ENCODE data around the gene TTLL9.
"Not testable (repeated sequence)": the region's sequence is repeated elsewhere in the genome, so short reads cannot be mapped to it uniquely, and the experiment has no call there.

Gene TTLL9, protein sequence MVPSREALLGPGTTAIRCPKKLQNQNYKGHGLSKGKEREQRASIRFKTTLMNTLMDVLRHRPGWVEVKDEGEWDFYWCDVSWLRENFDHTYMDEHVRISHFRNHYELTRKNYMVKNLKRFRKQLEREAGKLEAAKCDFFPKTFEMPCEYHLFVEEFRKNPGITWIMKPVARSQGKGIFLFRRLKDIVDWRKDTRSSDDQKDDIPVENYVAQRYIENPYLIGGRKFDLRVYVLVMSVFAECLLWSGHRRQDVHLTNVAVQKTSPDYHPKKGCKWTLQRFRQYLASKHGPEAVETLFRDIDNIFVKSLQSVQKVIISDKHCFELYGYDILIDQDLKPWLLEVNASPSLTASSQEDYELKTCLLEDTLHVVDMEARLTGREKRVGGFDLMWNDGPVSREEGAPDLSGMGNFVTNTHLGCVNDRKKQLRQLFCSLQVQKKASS

GRCh38 chr20:31869942-31870725, at the start of gene TTLL9, which contains the start of gene DUSP15:
Gene TTLL9 (plus strand): TSS chr20:31870634. CDS start chr20:31871127, 493 bp downstream.
Gene DUSP15 (minus strand): TSS chr20:31870527. CDS start chr20:31870337, 190 bp downstream.
- no peak for DNase-seq

DNA sequence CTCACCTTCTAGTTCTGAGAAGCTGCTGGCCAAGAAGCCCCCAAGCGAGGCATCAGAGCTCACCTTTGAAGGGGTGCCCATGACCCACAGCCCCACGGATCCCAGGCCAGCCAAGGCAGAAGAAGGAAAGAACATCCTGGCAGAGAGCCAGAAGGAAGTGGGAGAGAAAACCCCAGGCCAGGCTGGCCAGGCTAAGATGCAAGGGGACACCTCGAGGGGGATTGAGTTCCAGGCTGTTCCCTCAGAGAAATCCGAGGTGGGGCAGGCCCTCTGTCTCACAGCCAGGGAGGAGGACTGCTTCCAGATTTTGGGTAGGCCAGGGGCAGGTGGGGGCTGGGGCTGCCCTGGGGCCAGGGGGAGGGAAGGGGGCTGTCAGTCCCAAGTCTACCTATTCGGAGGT, 49.0 kb upstream of the TTLL9 start:
- no peak for DNase-seq

GRCh38 chr20:31822421-31823330, 47.8 kb upstream of the TTLL9 start:
- peak; percentile 80 for DNase-seq

GRCh38 chr20:31823360-31824124, 46.9 kb upstream of the TTLL9 start:
- DNase-seq, result no peak

- DNase-seq, result no peak
Observed at GRCh38 chr20:31824125-31824485, 46.3 kb upstream of the TTLL9 start.

- DNase-seq, result no peak
Observed at GRCh38 chr20:31824554-31825313, 45.7 kb upstream of the TTLL9 start.

DNA sequence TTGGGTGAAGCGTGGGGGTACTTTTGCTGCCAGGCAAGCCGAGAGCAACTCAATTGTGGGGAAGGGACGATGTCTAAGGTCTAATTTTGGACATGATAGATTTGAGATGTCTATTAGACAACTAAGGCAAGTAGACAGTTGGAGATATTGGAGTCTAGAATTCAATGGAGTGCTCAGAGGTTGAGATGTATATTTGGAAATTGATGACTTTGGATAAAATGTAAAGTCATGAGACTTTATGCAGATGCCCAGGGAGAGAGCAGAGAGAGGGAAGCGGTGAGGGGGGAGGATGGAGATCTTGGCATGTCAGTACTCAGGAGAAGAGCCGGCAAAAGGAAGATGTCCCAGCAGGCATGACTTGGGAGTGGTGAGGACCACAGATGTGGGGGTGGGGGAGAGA, 44.4 kb upstream of the TTLL9 start:
- no peak for DNase-seq

GRCh38 chr20:31827059-31827458, 43.4 kb upstream of the TTLL9 start:
- DNase-seq, result no peak

DNA sequence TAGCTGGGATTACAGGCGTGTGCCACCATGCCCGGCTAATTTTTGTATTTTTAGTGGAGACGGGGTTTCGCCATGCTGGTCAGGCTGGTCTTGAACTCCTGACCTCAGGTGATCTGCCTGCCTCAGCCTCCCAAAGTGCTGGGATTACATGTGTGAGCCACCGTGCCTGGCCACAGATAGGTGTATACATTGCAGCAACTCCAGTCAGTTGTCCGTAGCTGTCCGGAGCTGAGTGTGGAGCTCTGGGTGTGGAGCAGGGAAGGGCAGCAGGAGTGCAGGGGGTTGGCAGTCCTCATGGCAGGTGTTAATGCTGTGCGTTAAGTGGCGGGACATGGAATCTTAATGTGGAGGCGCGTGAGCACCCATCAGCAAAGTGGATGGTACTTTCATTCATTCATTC, 42.4 kb upstream of the TTLL9 start:
- not testable (repeated sequence) for DNase-seq

DNA sequence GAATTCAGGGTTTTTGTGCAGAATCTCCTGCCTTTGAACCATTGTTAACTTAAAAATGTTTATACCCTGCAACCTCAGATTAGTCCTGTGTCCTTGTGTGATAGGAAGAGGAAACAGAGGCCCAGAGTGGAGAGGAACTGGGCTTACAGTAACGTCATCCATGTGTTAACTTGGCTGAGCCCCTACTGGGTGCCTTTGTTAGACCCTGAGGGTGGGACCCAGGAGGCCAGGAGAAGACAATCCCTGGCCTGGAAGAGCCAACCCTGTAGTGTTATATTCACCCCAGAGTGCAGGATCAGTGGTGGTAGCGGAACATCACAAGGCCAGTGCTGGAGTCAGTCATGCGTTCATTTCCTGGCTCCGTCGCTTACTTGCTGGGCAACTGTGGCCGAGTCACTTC, 40.7 kb upstream of the TTLL9 start:
- no peak for DNase-seq

GRCh38 chr20:31830406-31830981, 39.9 kb upstream of the TTLL9 start:
- DNase-seq, result no peak

- DNase-seq, result no peak
Observed at GRCh38 chr20:31831211-31831610, 39.2 kb upstream of the TTLL9 start.

- DNase-seq, result no peak
Observed at GRCh38 chr20:31831771-31832306, 38.6 kb upstream of the TTLL9 start.

- DNase-seq, result peak; percentile 64
Observed at GRCh38 chr20:31833130-31833930, 37.1 kb upstream of the TTLL9 start.

- DNase-seq, result no peak
Observed at GRCh38 chr20:31833931-31834521, 36.4 kb upstream of the TTLL9 start.

DNA sequence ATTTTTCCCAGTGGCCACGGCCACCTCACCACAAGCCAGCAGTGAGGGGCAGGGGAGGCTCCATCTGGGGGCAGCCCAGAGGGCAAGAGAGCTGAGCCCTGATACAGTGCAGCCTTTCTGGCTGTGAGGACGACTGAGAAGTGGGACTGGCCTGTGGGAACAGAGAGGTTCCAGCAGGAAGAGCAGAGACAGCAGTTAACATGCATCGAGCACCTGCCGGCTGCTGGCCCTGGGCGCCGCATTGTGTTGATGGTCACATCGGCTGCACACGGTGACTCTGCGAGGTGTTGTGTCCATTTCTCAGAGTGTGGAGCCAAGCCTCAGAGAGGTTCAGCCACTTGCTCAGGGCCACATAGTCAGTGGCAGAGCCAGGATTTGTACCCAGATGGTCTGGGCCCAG, 34.9 kb upstream of the TTLL9 start:
- no peak for DNase-seq

GRCh38 chr20:31835977-31836852, 34.2 kb upstream of the TTLL9 start:
- no peak for DNase-seq

DNA sequence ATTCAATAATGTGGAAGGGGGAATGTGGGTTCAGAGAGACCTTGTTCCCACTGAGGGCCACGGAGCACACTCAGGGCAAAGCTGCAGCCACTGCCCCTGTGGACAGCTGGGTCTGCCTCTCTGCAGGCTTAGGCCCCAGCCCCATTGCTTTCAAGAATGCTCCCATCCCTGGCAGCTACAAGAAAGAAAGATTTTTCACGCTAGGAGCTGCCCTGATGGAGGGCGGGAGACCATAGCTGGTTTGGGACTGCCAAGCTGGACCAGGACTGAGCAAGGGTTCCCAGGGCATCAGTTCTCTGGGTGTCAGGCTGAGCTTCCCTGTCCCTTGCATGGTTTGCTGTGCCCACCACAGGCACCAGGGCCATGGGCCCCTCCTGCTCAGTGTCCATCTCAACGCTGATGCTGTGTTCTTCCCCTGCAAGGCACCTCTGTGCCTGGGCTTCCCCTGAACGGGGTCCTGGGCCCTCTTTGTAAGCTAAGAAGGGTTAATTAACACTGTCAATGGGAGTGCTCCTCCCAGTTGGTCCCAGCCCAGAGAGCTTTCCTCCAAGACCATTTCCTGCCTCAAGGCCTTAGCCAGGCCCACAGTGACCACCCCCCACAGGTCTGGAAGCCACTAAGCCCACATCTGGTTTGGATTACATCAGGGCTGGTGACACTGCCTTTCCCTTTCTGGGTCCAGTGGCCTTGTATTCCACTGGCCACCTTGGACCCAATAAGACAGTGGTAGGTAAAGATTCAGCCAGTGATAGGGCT, 33.4 kb upstream of the TTLL9 start:
- DNase-seq, result no peak

Data from stimulated activated CD4-positive, alpha-beta T cell treated with anti-CD3 and anti-CD28 coated beads, Interleukin-4, amount 100 ng/mL, for 1 hour (primary cell).